Hepatocyte (in vitro differentiated cells): ENCODE results near the gene USP48.

Source experiments
- CTCF ChIP-seq: fragments of 200-600 bp; sonication (generic); IDR thresholded peaks from 2 replicates; pipeline ENCODE4 v1.5.1; 2016; ENCODE audit warnings: antibody characterized with exemption, mild to moderate bottlenecking; ENCODE audit not compliant: poor library complexity
- EZH2 ChIP-seq: fragments of 200-600 bp; sonication (generic); IDR thresholded peaks from 2 replicates; pipeline ENCODE4 v1.6.1; 2016; ENCODE audit warnings: antibody characterized with exemption, mild to moderate bottlenecking, borderline replicate concordance
- EZH2phosphoT487 ChIP-seq: fragments of 200-600 bp; sonication (generic); IDR thresholded peaks from one replicate; pipeline ENCODE4 v1.6.1; 2018; ENCODE audit warnings: antibody characterized with exemption, mild to moderate bottlenecking, low read depth, moderate library complexity; ENCODE audit not compliant: unreplicated experiment, severe bottlenecking

GRCh38 chr1:21821385-21822019, 38.6 kb upstream of the USP48 start:
- TF ChIP-seq CTCF = no peak
- TF ChIP-seq EZH2 = no peak
- no peak for TF ChIP-seq EZH2phosphoT487
